Measurements from ENCODE around the gene IWS1.
"Not testable (repeated sequence)": the region's sequence is repeated elsewhere in the genome, so short reads cannot be mapped to it uniquely, and the experiment has no call there.

GRCh38 chr2:127543013-127543501 lies 16.8 kb upstream of the IWS1 start:
- TF ChIP-seq CTCF (IDR thresholded peaks at IDR 0.05; ENCODE audit: insufficient read depth, low read length, poor library complexity, severe bottlenecking); EZH2phosphoT487 (conservative IDR thresholded peaks at IDR 0.05; ENCODE audit: low read length): not testable (repeated sequence)
